HG03520 (cell line): Measurements from ENCODE around the gene NEURL1.
"Not testable (repeated sequence)": the region's sequence is repeated elsewhere in the genome, so short reads cannot be mapped to it uniquely, and the experiment has no call there.

Source experiments
- ATAC-seq: cut with Tn5 transposase; IDR thresholded peaks from one replicate; pipeline ENCODE4 v1.9.1; 2021; ENCODE audit warnings: mild to moderate bottlenecking, moderate library complexity; ENCODE audit not compliant: unreplicated experiment

Gene NEURL1

DNA sequence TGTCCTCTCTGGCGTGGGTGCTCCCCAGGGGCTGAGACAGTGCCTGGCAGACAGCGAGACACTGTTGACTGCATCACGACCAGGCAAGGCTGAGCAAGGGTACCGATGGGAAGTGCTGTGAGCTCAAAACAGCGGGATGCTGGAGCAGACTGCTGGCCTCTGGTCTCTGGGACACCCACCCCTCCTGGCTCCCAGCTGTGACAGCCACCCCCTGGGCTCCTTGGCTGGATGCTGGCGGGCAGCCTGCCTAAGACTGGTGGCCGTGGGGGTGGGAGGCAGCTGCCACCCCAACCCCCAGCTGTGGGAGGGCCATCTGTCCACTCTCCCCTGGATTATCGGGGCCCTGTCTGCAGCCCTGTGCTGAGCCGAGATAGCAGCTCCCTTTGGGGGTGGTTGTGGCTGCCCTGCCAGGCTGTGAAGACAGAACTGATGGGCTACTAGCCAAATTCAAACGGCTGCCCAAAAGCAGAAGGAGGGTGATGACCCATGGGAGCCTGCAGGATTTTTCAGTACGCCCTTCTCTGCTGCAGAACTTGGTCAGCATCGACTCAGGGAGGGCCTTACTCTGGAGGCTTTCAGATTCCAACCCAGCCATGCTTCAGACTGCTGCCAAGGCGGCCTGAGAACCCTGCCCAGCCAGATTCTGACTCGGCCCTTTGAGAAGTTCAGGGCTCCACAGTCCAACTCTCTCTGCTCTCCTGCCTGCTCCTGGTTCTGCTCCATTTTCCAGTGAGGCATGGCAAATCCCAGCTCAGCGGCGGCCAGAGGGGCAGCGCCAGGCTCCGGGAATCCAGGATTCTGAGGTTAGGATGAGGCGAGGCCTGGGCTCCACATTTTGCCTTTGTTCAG is 125.3 kb downstream of the NEURL1 start:
- no peak for ATAC-seq

GRCh38 chr10:103619424-103620351 is 126.2 kb downstream of the NEURL1 start:
- ATAC-seq = no peak

- no peak for ATAC-seq
Observed at GRCh38 chr10:103620352-103620740, 126.8 kb downstream of the NEURL1 start.

GRCh38 chr10:103620891-103621782 is 127.6 kb downstream of the NEURL1 start:
- ATAC-seq = no peak

- ATAC-seq = no peak
Observed at GRCh38 chr10:103621783-103622125, 128.2 kb downstream of the NEURL1 start.

DNA sequence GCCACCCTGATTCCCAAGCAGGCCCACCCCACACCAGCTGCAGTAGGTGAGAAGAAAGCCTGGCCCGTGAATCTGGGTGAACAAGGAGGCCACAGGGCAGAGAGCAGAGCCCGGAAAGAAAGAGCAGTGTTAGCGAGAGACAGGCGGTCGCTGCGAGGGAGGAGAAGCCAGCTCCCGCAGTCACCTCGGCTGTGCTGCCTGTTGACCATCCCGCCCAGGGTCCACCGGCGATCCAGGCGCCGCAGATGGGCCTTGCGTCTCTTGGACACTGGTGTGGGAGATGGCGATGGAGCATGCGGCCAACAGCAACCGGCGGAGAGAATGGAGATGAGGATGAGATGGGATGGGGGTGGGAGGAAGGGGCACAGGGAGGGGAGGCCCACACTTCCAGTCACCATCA is 128.8 kb downstream of the NEURL1 start:
- no peak for ATAC-seq

DNA sequence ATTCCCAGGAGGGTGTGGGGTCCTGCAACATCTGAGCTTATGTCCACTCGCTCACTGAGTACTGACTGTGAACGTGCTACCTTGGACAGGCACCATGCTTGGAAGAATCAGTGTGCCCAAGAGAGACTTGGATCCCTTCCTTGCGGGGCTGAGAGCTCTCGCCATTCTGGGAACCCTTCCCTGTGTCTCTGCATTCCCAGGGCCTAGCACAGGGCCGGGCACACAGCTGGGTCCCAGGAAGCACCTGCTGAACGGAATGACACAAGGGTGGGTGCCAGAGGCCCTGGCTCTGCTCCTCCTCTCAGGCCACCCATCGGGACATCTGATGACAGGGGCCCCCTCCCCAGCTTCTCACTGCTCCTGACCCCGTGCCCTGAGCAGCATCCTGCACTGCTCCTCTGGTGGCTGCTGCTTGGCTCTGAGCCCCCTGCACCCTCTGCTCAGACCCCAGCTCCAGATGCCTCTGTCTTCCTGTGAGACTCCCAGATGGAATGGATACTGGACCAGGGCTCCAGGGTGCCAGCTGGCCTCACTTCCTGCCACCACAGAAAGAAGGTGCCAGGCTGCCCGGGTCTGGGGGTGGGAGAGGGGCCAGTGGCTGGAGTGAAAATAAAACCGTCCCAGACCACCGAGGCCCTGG is 129.6 kb downstream of the NEURL1 start:
- ATAC-seq = no peak

DNA sequence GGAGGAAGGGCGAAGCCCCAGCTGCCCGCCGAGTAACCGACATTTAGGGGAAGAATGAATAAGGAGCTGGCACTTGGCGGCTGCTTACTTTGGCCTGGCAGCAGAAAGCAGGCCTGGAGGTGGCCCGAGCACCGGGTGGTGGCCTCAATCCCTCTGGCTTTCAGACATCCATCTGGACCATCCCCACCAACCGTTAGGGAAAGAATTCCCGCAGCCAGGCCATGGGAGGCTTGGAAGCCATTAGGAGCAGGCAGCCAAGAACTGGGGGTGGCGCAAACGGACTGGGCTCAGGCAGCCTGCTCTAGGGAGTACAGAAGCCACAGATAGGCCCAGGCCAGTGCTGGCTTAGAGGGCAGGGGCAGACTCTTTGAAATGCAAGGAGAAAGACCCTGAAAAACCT is 132.7 kb downstream of the NEURL1 start:
- ATAC-seq = no peak

DNA sequence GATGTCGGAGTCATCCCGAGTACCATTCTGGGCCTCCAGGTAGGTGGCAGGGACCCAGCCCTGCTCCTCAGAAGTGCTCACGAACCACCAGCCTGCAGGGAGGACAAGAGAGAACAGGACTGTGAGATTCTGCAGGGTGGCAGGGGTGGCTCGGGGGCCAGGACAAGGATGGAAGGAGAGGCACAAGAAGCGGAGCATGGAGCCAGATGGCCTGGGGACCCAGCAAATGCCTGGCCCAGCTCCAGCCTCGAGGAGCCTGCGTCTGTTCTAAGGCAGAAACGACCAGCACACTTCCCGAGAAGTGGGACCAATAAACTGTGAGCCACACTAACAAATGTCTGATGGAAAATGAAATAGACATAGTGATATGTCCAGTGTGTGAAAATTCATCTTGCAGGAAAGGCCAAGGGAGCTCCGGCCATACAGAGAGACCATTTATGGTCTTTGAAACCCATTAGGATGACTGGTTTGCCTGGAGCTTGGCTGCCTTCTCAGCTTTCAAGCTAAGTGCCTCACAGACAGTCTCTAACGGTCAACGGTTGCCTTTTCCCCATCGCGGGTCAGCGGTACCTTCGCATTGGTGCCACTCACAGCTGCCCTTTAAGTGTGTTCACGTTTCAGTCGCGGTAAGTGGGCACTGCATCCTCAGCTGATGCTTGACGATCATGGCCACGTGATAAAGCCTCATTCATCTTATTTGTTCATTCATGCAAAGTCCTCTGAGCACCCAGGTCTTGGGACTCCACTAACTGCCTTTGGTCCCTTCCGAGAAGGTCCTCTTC is 133.8 kb downstream of the NEURL1 start:
- no peak for ATAC-seq

GRCh38 chr10:103627893-103628292 is 134.4 kb downstream of the NEURL1 start:
- no peak for ATAC-seq

GRCh38 chr10:103629581-103629980 is 136.1 kb downstream of the NEURL1 start:
- no peak for ATAC-seq

DNA sequence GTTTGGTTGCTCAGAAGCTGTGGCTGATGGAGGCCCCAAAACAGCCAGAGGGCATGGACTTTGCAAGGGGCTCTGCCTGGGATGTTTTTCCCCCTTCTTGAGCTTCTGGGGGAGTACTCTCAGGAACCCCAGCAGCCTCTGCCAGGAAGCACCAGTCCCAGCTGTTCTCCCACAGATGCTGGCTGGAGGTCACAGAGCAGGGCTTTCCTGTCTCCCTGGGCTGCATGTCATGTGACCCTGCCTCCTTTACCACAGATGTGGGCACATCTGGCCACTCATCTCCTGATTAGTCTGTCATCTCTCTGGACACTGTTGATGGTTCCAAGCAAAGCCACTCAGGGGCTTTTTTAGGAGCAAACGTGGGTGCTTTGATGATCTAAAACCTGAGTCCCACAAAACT is 136.7 kb downstream of the NEURL1 start:
- ATAC-seq = no peak

DNA sequence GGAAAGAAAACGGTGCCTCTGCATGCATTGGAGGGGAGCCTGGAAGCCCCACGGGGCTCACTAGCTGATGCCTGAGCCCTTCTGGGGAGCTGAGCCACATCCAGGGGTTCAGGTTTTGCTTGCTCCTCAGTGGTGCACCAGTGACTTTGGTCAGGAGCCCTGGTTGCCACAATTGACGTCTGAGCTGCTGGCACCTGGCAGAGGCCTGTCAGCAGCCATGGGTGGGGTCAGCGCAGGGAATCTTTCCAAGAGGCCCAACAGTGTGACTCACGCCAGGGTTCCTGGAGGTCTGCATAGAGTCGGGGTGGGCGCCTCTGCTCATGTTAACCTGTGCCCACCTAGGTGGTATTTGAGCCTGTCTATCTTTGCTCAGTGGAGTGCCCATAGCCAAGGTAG is 138.7 kb downstream of the NEURL1 start:
- no peak for ATAC-seq

DNA sequence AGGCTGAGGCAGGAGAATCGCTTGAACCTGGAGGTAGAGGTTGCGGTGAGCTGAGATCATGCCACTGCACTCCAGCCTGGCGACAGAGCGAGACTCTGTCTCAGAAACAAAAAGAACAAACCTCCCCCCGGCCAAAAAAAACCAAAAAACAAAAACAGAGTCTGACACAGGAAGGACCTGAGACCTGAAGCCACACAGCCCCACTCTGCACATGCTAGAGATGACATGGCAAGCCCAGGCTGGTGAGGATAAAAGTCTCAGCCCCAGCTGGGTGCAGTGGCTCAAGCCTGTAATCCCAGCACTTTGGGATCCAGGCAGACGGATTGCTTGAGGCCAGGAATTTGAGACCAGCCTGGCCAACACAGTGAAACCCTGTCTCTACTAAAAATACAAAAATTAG is 139.4 kb downstream of the NEURL1 start:
- not testable (repeated sequence) for ATAC-seq

DNA sequence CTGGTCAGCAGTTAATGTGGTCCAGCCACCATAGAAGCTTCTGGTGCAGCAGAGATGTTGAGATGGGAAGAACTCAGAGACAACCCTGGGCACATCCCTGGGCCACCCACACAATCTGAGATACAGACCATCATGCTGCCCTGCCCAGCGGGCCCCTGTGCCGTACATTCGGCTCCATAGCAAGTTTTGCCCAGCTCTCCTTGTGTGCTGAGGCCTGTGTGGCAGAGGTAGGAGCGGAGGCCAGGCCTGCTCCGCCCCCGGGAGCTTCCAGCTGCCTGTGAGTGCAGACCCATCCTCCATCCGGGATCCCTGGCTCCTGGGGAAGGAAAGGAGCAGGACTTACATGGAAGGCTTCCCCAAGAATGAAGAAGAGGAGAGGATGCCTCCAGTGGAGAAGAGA is 140.3 kb downstream of the NEURL1 start:
- no peak for ATAC-seq

DNA sequence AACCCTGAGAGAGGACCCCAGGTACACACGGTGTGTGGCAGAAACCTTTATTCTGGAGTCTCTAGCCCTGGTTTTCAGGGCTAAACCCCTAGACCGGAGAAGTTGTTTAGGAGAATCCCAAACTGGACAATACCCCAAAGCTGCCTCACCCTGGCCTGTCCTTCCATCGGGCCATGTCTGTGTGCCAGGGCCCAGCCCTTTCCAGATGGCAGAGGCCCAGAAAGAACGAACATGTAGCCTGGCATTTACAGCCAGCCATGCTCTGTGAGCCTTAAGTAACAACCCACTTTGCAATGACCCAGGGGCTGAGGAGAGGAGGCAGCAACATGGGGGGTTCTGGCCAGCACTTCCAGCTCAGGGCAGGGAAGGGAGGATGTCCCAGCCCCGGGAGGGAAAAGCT is 142.1 kb downstream of the NEURL1 start:
- ATAC-seq = no peak

GRCh38 chr10:103636492-103636891 is 143.0 kb downstream of the NEURL1 start:
- ATAC-seq = no peak

DNA sequence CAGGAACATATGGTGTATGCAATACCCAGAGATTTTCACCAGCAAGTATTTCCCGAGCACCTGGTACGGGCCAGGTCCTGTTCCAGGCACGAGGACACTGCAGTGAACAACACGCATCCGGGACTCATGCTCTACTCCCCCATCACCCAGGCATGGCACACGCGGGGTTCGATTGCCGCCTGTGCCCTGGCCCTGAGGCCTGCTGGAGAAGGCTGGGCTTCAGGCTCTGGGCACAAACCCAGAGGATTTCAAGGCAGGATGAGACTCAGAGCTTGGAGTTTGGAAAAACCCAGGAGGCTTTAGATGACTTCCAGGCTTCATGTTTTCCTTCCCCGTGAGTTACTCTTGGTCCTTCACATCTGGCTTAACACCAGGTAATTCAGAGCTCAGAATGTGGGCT is 143.5 kb downstream of the NEURL1 start:
- ATAC-seq = no peak

DNA sequence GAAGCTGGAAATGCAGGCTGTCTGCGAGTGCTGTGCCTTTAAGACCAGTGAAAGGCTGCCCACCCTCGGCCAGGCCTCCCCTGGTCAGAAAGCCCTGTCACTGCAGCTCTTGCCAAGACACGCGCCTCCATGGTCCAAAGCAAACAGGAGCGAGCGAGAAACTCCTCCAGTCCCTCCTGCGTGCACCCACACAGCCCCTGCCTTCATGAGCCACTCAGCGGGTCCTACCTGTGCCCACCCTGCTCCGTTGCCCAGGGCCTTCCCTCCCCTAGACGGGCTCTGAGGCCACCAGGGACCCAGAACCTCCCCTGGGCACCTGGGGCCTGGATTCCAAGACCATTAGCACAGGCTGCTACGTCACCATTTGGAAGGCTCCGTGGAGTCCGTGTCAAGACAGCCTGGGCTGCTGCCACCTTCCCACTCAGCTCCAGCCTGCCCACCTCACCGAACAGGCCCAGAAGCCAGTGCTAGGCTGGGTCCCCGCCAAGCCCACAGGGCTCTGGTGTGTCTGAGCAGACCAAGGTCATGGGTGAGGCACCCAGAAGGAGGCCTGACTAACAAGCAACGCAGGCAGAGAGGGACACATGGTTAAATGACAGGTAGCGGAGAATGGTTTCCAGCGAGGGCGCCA is 144.5 kb downstream of the NEURL1 start:
- ATAC-seq = no peak
